ENCODE measurements around the gene ASAP2.
"Not testable (repeated sequence)": the region's sequence is repeated elsewhere in the genome, so short reads cannot be mapped to it uniquely, and the experiment has no call there.

ASAP2 gene

GRCh38 chr2:9215680-9216079 lies 9.1 kb downstream of the ASAP2 start:
- H3K4me3 ChIP-seq (ENCODE audit: control insufficient read depth, low read depth, low read length), result no peak overlapping the region
- TF ChIP-seq CTCF (IDR thresholded peaks at IDR 0.05; ENCODE audit: control insufficient read depth, insufficient read depth, low read depth, low read length, missing control alignments), result no peak
- no peak for DNase-seq (ENCODE audit: low read depth)

GRCh38 chr2:9216143-9216542 lies 9.5 kb downstream of the ASAP2 start:
- H3K4me3 ChIP-seq (ENCODE audit: control insufficient read depth, low read depth, low read length); DNase-seq (ENCODE audit: low read depth): not testable (repeated sequence)

GRCh38 chr2:9217838-9218770 lies 11.5 kb downstream of the ASAP2 start:
- DNase-seq (ENCODE audit: low read depth), result no peak
- H3K4me3 ChIP-seq (ENCODE audit: control insufficient read depth, low read depth, low read length), result no peak overlapping the region
- no peak for TF ChIP-seq CTCF (IDR thresholded peaks at IDR 0.05; ENCODE audit: control insufficient read depth, insufficient read depth, low read depth, low read length, missing control alignments)

- no peak for TF ChIP-seq CTCF (IDR thresholded peaks at IDR 0.05; ENCODE audit: control insufficient read depth, insufficient read depth, low read depth, low read length, missing control alignments)
- H3K4me3 ChIP-seq (ENCODE audit: control insufficient read depth, low read depth, low read length), result no peak overlapping the region
- no peak for DNase-seq (ENCODE audit: low read depth)
Measured at GRCh38 chr2:9219027-9219445, 12.4 kb downstream of the ASAP2 start.

GRCh38 chr2:9220201-9220600 lies 13.6 kb downstream of the ASAP2 start:
- no peak for DNase-seq (ENCODE audit: low read depth)

GRCh38 chr2:9221223-9221622 lies 14.6 kb downstream of the ASAP2 start:
- DNase-seq (ENCODE audit: low read depth), result no peak
- TF ChIP-seq CTCF (IDR thresholded peaks at IDR 0.05; ENCODE audit: control insufficient read depth, insufficient read depth, low read depth, low read length, missing control alignments), result no peak
- no peak overlapping the region for H3K4me3 ChIP-seq (ENCODE audit: control insufficient read depth, low read depth, low read length)

More at GRCh38 chr2:9220201-9220600, 13.6 kb downstream of the ASAP2 start:
- H3K4me3 ChIP-seq (ENCODE audit: control insufficient read depth, low read depth, low read length), result no peak overlapping the region
- TF ChIP-seq CTCF (IDR thresholded peaks at IDR 0.05; ENCODE audit: control insufficient read depth, insufficient read depth, low read depth, low read length, missing control alignments), result no peak

GRCh38 chr2:9222239-9222892 lies 15.8 kb downstream of the ASAP2 start:
- no peak for TF ChIP-seq CTCF (IDR thresholded peaks at IDR 0.05; ENCODE audit: control insufficient read depth, insufficient read depth, low read depth, low read length, missing control alignments)
- H3K4me3 ChIP-seq (ENCODE audit: control insufficient read depth, low read depth, low read length), result no peak overlapping the region
- no peak for DNase-seq (ENCODE audit: low read depth)
